Stimulated activated CD4-positive, alpha-beta T cell treated with anti-CD3 and anti-CD28 coated beads, Interleukin-2, amount 100 ng/mL, for 48 hours (primary cell): ENCODE data around the gene PCDHA1.

Experiments
- DNase-seq, 2 donors: peaks; one replicate each; pipeline ENCODE4 v3.0.0-alpha.2; 2020

Gene PCDHA1

GRCh38 chr5:140926443-140927227 lies 140.7 kb downstream of the PCDHA1 start:
- peak; percentile 24 to 38 for DNase-seq

DNA sequence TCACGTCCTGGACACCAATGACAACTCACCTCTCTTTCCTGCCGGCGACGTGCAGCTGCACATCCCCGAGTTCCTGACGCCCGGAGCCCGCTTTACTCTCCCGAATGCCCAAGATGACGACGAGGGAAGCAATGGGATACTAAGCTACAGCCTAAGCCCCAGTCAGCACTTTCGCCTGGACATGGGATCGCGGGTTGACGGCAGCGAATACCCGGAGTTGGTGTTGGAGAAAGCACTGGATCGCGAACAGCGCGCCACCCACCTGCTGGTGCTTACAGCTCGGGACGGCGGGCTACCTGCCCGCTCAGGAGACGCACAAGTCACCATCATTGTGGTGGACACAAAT lies 141.3 kb downstream of the PCDHA1 start:
- DNase-seq = no peak

DNA sequence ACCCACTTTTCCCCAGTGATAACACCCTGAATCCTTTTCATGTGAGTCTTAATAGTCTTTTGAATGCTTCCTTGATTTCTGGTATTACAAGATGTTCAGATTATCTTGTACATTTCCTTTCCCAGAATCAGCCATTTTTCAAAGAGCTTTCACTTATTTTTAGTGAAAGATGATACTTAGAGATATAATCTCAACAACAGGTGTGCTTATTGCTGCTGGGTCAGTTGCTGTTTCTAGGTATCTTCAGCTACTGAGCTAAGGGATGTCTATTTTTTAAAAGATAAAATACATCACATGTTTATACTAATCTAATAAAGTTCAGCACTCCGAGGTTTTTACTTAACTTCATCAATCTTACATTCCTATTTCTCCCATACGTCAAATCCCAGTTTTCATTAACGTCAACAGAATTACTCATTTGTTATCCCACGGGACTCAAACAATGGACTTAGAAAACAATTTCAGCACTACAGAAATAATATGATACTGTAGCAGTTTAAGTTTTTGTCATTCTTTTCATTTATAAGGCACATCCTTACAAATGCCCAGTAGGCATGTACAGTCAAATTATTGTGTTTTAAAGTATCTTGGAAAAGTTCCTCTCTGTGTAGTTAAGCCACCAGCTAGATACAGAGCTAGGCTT lies 149.1 kb downstream of the PCDHA1 start:
- DNase-seq = no peak

GRCh38 chr5:140946578-140946977 lies 160.6 kb downstream of the PCDHA1 start:
- DNase-seq = no peak

DNA sequence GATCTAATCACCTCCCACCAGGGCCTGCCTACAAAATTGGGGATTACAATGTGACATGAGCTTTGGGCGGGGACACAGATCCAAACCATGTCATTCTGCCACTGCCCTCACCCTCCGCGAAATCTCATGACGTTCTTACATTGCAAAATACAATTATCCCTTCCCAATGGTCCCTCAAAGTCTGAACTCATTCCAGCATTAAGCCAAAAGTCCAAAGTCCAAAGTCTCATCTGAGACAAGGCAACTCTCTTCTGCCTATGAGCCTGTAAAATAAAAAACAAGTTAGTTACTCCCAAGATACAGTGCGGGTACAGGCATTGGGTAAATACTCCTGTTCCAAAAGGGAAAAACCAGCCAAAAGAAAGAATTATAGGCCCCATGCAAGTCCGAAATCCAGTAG lies 165.7 kb downstream of the PCDHA1 start:
- no peak for DNase-seq

GRCh38 chr5:140953234-140953633 lies 167.3 kb downstream of the PCDHA1 start:
- DNase-seq = no peak

GRCh38 chr5:140962190-140962589 lies 176.2 kb downstream of the PCDHA1 start:
- DNase-seq = no peak

DNA sequence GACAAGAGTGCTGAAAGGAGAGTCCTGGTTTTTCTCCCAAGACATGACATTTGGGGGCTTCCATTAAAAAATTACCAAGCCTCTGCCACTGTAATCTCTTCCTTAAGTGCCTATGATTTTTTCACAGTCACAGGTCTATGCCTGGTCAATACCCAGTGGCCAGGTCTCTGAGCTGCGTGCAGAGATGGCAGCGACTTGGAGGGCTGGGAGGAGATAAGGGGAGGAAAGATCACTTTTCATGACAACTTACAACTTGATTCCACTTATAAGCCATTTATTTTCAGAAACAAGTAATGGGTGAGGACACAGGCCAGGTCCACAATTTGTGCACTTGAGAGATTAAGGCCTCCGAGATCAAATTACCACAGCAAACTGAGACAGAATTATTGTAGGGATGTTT lies 178.4 kb downstream of the PCDHA1 start:
- DNase-seq = no peak

- no peak for DNase-seq
Observed at GRCh38 chr5:140965905-140966292, 180.0 kb downstream of the PCDHA1 start.

GRCh38 chr5:140966293-140967225 lies 180.6 kb downstream of the PCDHA1 start, which contains the start of gene PCDHAC2:
Gene PCDHAC2, plus strand, starts transcription at chr5:140966476. Its CDS starts 291 bp downstream, at chr5:140966767.
- no peak for DNase-seq

DNA sequence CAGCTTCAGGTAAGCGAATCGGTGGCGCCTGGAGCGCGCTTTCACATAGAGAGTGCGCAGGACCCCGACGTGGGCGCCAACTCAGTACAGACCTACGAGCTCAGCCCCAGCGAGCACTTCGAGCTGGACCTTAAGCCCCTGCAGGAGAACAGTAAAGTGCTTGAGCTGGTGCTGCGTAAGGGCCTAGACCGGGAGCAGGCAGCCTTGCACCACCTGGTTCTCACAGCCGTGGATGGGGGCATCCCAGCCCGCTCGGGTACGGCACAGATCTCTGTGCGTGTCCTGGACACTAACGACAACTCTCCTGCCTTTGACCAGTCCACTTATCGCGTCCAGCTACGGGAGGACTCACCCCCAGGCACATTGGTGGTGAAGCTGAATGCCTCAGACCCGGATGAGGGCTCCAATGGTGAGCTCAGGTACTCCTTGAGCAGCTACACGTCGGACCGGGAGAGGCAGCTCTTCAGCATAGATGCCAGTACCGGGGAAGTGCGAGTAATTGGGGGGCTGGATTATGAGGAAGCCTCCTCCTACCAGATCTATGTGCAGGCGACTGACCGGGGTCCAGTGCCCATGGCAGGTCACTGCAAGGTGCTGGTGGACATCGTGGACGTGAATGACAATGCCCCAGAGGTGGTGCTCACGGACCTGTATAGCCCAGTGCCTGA lies 181.4 kb downstream of the PCDHA1 start:
- DNase-seq = no peak

DNA sequence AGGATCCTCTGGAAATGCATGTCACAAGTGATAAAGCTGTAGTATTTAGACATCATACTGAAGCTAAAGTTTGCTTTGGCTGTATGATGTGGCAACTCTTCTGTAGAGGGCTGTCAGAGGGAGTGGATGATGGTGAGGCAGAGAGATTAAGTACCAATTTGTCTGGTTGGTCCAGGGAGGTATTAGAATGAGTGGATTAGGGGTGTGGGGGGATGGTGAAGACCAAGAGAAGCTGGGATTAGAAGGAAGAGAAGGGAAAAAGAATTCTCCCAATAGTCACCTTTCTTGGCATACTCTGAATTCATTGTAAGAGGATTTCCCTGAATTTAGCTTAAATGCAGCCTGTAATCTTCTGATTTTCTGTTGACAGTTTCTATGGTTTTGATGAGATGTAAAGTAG lies 183.9 kb downstream of the PCDHA1 start:
- DNase-seq = no peak

- no peak for DNase-seq
Observed at GRCh38 chr5:140973550-140973949, 187.6 kb downstream of the PCDHA1 start.

GRCh38 chr5:140977003-140977402 lies 191.1 kb downstream of the PCDHA1 start:
- DNase-seq = no peak

GRCh38 chr5:140978260-140978659 lies 192.3 kb downstream of the PCDHA1 start:
- DNase-seq = no peak

DNA sequence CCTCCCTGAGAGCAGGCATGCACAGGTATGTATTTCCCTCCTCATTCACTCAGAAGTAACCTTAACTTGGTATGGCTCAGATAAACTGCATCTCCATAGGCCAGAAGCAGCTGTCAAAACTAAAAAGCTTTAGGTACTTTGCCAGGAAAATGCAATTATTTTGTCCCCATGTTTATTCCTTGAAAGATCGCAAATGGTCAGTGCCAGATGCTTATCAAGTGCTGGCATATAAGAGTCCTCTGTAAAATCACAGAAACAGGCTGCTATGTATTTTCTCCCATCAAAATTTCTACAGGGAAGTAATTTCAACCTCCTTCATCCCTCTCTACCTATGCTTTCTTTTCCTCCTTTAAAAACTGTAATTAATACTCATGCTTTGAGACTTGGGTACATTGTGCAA lies 193.0 kb downstream of the PCDHA1 start:
- DNase-seq = no peak

GRCh38 chr5:140982083-140982716 lies 196.3 kb downstream of the PCDHA1 start:
- no peak for DNase-seq

DNA sequence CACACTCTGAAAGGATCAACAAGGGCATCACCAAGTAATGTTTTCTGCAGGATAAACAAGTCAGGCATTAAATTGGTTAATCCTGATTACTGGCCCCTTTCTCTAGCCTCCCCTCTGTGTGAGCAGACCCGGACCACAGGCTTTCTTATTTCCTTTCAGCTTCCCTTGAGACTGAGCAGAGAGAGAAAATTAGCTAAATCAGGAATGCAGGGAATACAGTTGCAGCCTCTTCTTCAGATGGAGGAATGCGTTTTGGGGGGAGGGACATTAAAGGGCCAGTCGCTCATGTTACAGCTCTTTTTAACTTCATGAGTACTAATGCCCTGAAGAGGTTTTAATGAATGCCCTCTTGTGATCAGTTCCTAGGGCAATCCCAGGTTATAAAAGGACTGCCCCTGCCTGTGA lies 200.2 kb downstream of the PCDHA1 start:
- DNase-seq = no peak

DNA sequence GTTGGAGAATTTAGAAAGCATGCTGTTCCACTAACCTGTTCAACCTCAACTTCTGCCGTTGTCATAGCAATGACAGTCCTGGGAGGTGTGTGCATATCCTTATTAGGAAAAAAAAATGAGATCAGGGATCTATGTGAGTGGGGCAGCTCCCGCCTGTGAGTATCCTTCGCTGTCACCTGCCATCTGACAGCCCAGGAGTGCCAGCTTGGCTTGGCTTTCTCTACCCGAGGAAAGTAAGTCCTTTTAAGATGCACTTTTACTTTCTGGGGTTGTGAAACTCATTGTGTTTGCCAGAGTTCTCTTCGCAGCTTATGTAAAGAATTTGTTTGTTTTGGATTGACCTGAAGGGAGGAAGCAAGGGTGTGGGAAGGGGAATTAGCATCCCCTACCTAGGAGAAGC lies 202.2 kb downstream of the PCDHA1 start:
- DNase-seq = no peak

- no peak for DNase-seq
Observed at GRCh38 chr5:140988608-140989007, 202.7 kb downstream of the PCDHA1 start.

- no peak for DNase-seq
Observed at GRCh38 chr5:140989254-140990020, 203.5 kb downstream of the PCDHA1 start.

DNA sequence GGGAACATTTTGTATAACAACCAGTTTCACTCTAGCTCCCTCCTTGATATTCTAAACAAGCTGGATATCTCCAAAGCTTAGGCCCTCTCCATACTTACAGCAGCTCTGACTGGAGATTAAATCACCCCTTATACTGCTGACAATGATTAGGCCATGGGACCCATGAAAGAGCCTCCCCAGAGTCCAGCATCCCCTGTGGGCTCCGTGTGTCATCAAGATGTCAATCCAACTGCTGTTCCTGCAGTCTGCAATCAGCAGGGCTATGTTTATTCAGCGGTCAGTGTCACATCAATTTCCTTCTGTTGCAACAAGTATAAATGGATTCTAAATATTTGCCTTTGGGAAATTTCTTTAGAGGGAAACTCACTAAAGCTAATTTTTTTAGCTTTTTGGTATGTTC lies 206.9 kb downstream of the PCDHA1 start:
- DNase-seq = no peak
